ENCODE data around the gene ARID3A.
"Not testable (repeated sequence)": the region's sequence is repeated elsewhere in the genome, so short reads cannot be mapped to it uniquely, and the experiment has no call there.

Gene ARID3A

DNA sequence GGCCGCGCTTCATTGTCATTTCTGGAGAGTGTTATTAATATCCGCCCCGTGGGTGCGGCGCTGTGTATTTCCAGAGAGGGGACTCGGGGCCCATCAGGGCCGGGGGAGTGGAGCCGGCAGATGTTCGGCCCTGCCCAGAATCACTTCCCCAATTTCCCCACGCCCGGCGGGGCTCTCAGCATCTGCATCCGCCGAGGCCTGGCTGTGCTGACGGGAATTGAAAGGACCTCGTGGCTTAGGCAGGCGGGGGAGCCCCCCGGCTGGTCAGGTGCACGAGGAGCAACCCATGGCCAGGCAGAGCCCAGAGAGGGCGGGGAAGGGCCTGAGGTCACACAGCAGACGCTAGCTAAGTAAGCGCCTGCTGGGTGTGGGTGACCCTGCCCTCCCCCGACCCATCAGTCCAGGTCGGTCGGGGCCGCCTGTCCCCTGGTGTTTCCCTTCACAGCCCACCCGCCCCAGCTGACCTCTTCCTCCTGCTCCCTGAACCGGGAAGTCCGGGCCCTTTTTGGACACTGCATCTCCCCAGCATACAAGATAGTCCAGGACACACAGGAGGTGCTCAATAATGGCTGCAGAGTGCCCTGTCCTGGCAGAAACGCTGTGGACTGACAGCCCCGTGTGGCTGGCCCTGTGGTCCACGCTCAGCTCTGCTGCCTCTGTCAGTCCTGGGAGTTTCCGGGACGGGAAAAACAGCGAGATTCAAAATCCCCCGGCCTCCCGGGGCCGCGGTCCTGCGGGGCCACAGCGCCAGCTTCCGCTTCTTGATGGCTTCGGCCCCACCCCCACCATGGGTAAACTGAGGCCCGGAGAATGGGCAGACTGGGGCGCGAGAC lies 22.1 kb downstream of the ARID3A start:
- no peak for DNase-seq (ENCODE audit: low read depth in 2 of 2)

DNA sequence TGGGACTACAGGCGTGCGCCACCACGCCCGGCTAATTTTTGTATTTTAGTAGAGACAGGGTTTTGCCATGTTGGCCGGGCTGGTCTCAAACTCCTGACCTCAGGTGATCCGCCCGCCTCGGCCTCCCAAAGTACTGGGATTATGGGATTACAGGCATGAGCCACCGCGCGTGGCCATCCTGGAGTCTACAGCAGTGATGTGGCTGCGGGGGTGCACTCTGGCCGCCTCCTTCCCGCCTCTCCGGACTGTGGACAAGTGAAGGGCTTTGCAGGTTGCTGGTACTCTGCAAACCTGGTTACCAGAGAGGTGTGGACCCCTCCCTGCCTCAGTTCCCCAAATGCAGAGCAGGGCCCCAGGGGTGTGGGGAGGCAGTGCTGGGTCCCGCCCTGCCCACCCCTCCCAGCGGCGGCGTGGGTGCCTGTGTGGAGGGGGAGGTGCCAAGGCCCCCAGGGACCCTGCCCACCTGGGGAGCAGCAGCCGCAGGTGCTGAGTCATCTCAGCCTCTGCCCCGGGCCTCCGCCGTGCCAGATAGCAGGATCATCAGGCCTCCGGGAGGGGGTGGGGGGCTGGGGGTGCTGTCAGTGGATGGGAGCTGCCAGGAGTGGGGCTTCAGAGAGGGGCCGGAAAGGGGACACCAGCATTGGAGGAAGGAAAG lies 23.1 kb downstream of the ARID3A start:
- no peak for DNase-seq (ENCODE audit: low read depth in 2 of 2)

DNA sequence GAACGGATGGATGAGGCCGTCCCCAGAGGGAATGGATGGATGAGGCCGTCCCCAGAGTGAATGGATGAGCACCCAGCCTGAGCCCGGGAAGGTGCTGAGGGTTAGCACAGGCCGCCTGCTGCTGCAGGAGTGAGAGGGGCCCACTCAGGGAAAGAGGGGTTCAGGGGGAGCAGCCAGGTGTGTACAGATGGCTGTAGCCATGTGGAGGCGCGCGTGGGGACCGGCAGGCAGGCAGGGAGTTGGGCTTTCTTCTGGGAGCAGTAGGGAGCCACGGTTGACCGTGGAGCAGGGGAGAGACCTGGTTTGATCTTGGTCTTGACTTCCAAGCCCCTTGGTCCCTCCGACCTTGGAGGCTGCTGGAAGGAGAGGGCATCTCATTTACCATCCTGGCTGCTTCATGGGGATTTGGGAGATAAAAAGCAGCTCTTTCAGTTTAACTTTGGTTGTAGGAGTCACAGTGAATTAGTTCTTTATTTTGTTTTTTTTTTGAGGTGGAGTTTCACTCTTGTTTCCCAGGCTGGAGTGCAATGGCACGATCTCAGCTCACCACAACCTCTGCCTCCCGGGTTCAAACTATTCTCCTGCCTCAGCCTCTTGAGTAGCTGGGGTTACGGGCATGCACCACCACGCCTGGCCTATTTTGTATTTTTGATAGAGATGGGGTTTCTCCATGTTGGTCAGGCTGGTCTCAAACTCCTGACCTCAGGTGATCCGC lies 24.7 kb downstream of the ARID3A start:
- DNase-seq (ENCODE audit: low read depth in 2 of 2), result no peak

DNA sequence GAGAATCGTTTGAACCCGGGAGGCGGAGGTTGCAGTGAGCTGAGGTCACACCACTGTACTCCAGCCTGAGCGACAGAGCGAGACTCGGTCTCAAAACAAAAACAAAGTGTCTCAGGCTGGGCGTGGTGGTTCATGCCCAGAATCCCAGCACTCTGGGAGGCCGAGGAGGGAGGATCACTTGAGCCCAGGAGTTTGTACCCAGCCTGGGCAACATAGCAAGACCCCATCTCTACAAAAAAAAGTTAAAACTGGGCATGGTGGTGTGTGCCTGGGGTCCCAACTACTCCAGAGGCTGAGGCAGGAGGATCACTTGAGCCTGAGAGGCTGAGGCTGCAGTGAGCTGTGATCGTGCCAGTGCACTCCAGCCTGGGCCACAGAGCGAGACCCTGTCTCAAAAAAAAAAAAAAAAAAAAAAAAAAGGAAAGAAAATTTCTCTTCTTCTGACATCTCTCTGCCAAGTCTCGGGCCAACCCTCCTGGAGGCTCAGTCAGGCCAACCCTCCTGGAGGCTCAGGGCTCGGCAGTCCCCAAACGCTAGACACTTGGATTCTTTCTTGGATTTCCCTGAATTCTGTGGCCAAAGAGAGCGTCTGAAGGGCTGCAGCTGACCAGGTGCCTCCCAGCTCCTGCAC lies 26.3 kb downstream of the ARID3A start:
- no peak for DNase-seq (ENCODE audit: low read depth in 2 of 2)

DNA sequence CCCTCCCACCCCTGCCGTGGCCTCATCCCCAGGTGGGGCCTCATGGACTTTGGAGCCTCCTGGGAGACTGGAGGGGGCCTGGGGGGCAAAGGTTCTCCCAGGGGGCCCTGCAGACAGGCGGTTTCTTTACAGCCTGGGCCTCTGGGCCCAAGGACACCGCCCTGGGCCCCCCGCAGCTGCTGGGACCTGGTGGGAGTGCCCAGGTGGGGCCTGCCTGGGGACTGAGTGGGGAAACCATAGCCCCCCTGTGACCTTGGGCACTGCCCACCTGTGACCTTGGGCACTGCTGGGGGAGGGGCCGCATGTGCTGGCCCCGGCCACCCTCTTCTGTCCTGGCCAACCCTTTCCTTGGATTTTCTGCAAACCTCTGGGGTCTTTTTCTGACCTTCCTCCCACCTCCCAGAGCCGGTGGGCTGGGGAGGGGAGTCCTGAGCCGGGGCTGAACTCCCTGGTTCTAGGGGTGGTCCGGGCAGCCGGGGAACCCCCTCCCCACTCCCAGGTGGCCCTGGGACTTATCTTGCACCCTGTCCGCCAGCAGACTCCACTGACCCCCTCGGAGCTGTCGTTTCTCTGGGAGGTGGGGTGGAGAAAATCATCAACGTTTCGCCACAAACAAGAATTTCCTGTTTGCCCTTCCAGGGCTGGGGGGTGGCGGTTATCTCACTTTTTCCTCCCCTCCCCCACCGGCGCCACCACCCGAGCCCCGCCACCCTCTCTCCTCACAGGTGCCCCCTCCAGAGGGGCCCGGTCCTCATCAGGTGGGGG lies 27.0 kb downstream of the ARID3A start:
- no peak for DNase-seq (ENCODE audit: low read depth in 2 of 2)

DNA sequence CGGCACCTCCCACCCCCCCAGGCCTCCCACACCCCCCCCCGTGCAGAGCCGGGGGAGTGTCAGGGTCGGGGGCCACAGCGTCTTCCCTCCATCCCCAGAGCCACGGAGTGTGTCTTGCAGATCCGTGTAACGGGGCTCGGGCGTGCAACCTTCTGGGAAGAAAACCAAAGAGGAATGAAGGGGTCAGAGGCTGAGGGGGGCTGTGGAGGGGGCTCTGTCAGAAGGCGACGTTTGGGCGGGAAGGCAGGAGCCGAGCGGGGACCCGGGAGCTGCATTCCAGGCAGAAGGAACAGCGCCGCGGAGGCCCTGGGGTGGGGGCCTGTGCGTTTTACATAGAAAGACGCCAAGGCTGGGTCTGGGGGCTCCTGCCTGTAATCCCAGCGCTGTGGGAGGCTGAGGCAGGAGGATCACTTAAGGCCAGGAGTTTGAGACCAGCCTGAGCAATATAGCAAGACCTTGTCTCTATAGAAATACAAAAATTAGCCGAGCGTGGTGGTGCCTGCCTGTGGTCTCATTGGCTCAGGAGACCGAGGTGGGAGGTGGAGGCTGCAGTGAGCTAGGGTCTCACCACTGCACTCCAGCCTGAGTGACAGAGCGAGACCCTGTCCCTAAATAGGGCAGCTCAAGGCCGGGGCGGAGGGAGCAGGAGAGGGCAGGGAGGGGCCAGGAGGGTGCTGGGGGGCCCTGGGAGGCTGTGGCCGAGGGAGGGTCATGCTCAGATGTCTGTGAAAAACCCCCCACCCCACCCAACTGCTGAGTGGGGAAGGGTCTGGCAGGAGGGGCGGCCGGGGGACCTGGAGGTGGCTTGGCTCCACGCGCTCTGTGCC lies 27.8 kb downstream of the ARID3A start:
- DNase-seq (ENCODE audit: low read depth in 2 of 2), result no peak

DNA sequence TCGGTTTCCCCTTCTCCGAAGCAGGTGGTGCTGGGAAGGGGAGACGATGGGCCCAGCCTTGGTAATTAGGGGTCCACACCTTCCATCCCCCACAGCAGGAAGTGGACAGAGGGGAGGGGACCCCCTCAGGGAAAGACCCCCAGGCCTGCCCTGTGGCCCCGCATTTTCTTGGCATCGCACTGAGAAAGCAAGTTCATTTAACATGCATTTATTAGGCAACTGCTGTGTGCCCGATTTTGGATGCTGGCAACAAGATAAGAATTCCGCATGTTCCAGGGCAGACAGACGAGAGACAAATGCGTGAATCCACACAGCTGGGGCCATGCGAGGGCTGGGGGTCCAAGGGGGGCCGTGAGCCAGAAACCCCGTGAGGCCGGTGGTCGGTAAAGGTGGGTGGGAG lies 28.4 kb downstream of the ARID3A start:
- DNase-seq (ENCODE audit: low read depth in 2 of 2), result no peak

- DNase-seq (ENCODE audit: low read depth in 2 of 2), result no peak
These were observed 29.0 kb downstream of the ARID3A start for GRCh38 chr19:954672-955494.

DNA sequence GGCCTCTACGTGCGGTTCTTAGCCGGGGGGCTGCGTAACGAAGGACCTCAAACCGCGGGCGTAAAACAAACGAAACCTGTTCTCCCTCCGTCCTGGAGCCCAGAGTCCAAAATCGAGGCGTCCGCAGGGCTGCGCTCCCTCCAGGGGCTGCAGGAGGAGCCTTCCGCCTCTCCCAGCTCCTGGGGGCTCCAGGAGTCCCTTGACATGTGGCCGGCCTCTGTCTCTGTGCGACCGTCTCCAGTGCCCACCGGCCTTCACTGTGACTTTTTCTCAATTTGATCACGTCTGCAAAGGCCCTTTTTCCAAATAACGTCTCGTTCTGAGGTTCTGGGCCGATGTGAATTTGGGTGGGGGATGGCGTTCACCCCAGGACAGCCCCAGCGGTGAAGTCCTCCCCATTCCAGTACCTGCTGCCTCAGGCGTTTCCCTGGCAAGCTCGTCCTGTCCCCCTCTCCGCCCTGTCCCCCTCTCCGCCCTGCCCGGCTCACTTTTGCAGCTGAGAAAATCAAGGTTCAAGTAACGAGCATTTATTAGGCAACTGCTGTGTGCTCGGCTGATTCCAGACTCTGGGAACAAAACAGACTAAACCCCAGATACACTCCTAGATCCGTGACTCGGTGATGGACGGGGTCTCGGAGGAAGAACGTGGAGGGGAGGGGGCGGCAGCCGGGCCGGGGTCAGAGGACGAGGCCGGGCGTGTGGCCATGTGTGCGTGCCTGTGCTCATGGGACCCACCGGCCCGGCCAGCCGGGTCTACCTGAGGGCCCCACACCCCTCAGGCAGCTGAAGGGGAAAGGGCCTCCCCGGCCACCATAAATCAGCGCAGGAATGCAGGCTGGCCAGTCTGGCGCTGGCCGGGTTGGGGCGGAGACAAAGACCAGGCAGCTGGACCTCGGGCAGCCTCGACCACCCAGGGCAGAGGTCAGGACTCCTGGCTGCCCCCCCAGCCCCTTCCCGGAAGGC lies 30.2 kb downstream of the ARID3A start:
- no peak for DNase-seq (ENCODE audit: low read depth in 2 of 2)

DNA sequence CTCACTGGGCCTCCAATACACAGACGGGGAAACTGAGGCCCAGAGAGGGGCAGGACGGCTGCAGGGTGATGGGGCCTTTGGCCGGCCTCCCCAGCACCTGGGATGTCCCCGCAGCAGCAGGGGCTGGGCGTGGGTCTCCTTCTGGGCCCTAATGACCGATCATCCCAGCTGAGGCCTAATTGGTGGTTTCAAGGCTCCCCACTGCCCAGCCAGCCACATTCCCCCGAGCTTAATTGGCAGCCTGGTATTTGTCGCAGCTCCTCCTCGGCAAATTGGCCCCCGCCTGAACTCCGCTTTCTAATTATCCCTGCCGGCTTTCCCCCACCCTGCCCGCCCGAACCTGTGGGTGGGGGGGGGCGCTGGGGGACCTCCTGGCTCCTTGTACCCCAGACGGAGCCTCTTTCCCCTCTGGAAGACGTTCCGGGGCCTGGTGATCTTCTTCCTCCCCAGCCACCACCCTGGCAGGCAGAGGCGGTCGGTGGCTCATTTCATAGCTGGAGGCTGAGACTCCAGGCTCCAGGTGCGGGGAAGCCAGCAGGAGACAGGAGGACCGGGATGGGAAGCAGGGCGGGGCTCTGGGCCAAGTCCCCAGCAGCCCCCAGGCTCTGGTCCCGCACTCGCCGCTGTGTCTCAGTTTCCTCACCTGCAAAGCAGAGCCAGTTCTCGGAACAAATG lies 31.1 kb downstream of the ARID3A start:
- no peak for DNase-seq (ENCODE audit: low read depth in 2 of 2)

- DNase-seq (ENCODE audit: low read depth in 2 of 2), result not testable (repeated sequence)
These were observed 31.7 kb downstream of the ARID3A start for GRCh38 chr19:957578-957977.

DNA sequence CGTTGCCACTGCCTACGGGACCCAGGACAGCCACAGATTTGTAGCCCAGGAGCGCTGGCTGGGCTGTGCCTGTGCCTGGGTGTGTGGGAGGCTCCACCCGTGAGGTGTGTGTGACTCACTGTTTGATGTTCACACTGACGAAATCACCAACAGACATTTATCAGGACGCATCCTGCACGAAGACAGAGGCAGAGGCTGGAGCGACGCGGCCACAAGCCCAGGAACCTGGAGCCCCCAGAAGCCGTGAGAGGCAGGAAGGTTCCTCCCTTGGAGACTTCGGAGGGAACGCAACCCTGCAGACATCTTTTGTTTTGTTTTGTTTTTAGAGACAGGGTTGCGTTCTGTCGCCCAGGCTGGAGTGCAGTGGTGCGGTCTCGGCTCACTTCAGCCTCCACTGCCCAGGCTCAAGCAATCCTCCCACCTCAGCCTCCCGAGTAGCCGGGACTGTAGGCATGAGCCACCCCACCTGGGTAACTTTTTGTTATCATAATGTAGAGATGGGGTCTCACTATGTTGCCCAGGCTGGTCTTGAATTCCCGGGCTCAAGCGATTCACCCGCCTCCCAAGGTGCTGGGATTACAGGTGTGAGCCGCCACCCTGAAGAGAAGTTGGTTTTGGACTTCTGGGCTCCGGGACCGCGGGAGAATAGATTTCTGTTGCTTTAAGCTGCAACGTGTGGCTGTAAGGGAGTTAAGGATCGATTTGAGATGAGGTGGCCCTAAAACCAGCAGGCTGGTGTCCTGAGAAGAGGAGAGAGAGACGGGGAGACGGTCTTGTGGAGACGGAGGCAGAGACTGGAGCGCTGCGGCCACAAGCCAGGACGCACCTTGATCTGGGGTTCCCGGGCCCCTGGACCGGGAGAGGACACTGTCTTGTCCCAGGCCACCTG lies 33.4 kb downstream of the ARID3A start:
- DNase-seq (ENCODE audit: low read depth in 2 of 2), result peak; percentile 35 to 37

DNA sequence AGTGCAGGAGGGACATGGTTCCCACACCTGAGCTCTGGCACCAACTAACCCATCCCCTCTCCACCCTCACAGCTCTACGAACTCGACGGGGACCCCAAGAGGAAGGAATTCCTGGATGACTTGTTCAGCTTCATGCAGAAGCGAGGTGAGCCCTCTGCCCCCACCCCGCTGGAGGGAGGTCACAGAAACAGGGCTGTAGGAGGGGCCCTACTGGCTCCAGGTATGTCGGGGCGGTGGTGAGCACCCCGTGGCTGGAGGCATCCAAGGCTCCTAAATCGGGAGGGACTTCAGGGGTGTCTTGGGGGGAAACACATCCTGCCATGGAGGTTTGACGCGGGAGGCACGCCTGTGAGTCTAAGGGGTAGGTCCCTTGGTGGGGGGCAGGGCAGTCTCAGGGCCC lies 34.2 kb downstream of the ARID3A start:
- no peak for DNase-seq (ENCODE audit: low read depth in 2 of 2)

GRCh38 chr19:960601-960938 lies 34.7 kb downstream of the ARID3A start:
- DNase-seq (ENCODE audit: low read depth in 2 of 2), result no peak

GRCh38 chr19:961866-962620 lies 36.2 kb downstream of the ARID3A start:
- DNase-seq (ENCODE audit: low read depth in 2 of 2), result no peak

DNA sequence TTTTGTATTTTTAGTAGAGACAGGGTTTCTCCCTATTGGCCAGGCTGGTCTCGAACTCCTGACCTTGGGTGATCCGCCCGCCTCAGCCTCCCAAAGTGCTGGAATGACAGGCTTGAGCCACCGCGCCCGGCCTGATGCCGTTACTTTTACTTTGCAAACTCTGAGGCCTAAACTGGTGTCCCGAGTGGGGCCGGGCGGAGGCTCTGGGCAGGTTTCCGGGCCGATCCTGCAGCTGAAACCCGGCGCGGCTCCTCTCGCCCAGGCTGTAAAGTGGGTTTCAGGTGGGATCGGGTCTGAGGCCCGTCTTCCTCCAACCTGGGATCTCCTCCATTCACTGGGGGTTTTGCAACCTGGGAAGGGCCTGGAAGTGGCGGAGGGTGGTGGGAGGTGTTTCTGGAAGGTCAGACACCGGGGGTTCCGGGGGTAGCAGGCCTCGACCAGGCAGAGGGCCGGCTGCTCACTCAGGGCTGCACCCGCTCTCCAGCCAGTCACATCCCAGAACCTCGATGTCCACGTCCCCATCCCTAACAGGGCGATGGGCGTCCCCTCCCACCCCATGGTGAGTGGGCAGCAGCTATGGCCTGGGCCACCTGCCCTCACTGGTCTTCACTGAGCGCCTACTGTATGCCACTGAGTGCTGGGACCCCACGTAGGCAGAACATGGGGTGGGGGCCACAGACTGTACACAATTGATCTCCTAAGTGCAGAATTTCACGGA lies 37.0 kb downstream of the ARID3A start:
- DNase-seq (ENCODE audit: low read depth in 2 of 2), result no peak

Data from stimulated activated CD8-positive, alpha-beta memory T cell treated with anti-CD3 and anti-CD28 coated beads, Interleukin-15, amount 100 ng/mL, for 48 hours (primary cell).